CD1c-positive myeloid dendritic cell (primary cell): ENCODE results near the gene CPT1A.

Experiments used
- DNase-seq: peaks from one replicate; pipeline ENCODE4 v3.0.0-alpha.2; 2016; ENCODE audit errors: extremely low spot score

The CPT1A gene

GRCh38 chr11:68831124-68831523, 10.6 kb downstream of the CPT1A start:
- DNase-seq = no peak

- DNase-seq = no peak
Measured at GRCh38 chr11:68829581-68829980, 12.1 kb downstream of the CPT1A start.

GRCh38 chr11:68828957-68829356, 12.8 kb downstream of the CPT1A start:
- DNase-seq = no peak

GRCh38 chr11:68828155-68828931, 13.4 kb downstream of the CPT1A start:
- DNase-seq = peak; percentile 84

- DNase-seq = peak; percentile 87
Measured at GRCh38 chr11:68827733-68828132, 14.0 kb downstream of the CPT1A start.

GRCh38 chr11:68826726-68827125, 15.0 kb downstream of the CPT1A start:
- no peak for DNase-seq

GRCh38 chr11:68825571-68825970, 16.1 kb downstream of the CPT1A start:
- DNase-seq = peak; percentile 15

- DNase-seq = no peak
Measured at GRCh38 chr11:68822546-68822945, 19.2 kb downstream of the CPT1A start.

- no peak for DNase-seq
Measured at GRCh38 chr11:68821670-68822069, 20.0 kb downstream of the CPT1A start.

GRCh38 chr11:68819362-68819761, 22.4 kb downstream of the CPT1A start:
- no peak for DNase-seq

GRCh38 chr11:68818181-68818580, 23.5 kb downstream of the CPT1A start:
- DNase-seq = no peak

- no peak for DNase-seq
Measured at GRCh38 chr11:68817554-68817953, 24.2 kb downstream of the CPT1A start.

GRCh38 chr11:68816917-68817419, 24.7 kb downstream of the CPT1A start:
- DNase-seq = no peak

GRCh38 chr11:68816251-68816776, 25.4 kb downstream of the CPT1A start:
- no peak for DNase-seq

GRCh38 chr11:68813773-68814172, 27.9 kb downstream of the CPT1A start:
- no peak for DNase-seq

GRCh38 chr11:68812526-68812925, 29.2 kb downstream of the CPT1A start:
- DNase-seq = no peak

GRCh38 chr11:68810164-68810563, 31.6 kb downstream of the CPT1A start:
- DNase-seq = no peak

- no peak for DNase-seq
Measured at GRCh38 chr11:68809506-68809905, 32.2 kb downstream of the CPT1A start.

GRCh38 chr11:68808787-68809186, 32.9 kb downstream of the CPT1A start:
- DNase-seq = no peak

GRCh38 chr11:68806931-68807844, 34.5 kb downstream of the CPT1A start:
- DNase-seq = no peak

- no peak for DNase-seq
Measured at GRCh38 chr11:68804786-68805185, 36.9 kb downstream of the CPT1A start.

- DNase-seq = no peak
Measured at GRCh38 chr11:68803766-68804165, 38.0 kb downstream of the CPT1A start.
